ENCODE data around the gene DLD. TPM values are rescaled to one million over a fixed set of nuclear protein-coding genes. Genes with fewer than 3 reads are reported as not detected.
"Not testable (repeated sequence)": the region's sequence is repeated elsewhere in the genome, so short reads cannot be mapped to it uniquely, and the experiment has no call there.

Gene DLD
- total RNA-seq, 1 donor from 2014 or later = 77.9 TPM

DNA sequence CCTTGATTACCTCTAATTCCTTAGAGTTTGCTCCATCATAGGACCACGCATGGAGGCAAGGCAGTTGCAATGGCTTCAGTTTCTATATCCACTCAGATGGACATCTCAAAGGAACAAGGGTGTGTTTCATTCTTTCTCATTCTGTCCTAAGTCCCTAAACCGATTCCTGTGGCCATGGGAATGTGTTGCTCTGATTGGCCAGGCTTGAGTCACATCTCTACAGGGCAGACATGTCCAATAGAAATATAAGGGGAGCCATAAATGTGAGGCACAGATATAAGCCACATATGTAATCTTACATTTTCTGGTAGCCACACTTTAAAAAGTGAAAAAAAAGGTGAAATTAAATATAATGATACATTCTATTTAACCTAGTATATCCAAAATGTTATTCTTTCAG lies 16.9 kb upstream of the DLD start:
- intact Hi-C loops (cut with micrococcal nuclease) = loop anchor here (1.0 to 5.0 kb wide), 8 partner anchors 17 to 706 kb away; partner anchors contain the start of genes BCAP29 and DLD

DNA sequence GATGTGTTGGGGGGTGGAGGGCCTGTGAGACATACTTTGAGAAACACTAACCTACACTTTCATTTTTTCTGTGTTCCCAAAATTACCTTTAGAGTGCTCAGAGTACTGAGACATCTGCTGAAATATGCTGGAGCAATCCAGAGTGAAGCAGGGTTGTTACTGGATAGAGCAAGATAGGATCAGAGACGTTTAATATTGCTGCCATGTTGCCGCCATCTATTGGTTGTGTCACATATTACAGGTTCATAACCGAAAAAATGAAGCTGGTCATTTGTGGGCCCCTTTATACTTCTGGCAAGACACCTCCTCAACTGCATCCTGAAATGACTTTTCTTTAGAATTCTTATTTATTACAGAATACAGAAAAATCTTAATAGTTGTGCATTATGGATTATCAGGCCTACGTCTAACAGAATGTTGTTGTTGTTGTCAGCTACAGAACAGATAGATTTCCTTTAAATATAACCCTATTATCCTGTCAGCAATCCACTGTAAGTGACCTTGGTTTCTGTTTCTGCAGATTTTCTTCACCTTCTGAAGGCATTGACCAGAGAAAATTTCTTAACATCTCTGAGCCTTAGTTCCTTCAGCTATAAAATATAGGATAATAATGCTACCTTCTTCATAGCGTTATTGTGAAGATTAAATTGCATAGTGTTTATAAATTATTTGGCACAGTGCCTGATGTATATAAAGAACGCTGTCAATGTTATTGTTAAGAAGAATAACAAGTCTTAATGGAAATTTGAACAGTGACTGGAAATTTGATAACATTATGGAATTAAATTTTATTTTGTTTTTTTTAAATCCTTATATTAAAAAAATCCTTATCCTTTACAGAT lies 16.2 kb upstream of the DLD start:
- intact Hi-C loops (cut with micrococcal nuclease) = loop anchor here (1.0 to 5.0 kb wide), 10 partner anchors 16 to 728 kb away; partner anchors contain the start of genes BCAP29, COG5, DLD and DUS4L

DNA sequence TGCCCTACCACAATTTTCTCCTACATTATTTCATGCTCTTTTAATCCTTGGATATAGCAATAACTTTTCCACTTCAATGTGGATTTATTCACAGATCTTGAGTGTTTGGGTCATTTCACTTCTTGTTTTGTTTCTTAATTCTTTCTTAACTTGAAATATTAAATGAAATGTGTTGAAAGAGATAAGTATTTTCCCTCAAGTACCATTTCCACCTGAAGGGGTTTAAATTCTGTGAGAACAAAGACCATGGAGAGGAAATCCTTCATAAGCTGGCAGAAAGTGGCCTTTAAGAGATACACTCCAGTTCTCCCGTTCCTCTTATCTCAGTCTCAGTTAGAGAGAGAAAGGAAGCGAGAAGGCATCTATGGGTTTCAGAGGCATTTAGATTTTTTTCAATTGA lies 14.1 kb upstream of the DLD start:
- intact Hi-C loops (cut with micrococcal nuclease) = loop anchor here (5.0 kb wide), 1 partner anchor 315 kb away; the partner anchor contains the start of genes COG5 and DUS4L

DNA sequence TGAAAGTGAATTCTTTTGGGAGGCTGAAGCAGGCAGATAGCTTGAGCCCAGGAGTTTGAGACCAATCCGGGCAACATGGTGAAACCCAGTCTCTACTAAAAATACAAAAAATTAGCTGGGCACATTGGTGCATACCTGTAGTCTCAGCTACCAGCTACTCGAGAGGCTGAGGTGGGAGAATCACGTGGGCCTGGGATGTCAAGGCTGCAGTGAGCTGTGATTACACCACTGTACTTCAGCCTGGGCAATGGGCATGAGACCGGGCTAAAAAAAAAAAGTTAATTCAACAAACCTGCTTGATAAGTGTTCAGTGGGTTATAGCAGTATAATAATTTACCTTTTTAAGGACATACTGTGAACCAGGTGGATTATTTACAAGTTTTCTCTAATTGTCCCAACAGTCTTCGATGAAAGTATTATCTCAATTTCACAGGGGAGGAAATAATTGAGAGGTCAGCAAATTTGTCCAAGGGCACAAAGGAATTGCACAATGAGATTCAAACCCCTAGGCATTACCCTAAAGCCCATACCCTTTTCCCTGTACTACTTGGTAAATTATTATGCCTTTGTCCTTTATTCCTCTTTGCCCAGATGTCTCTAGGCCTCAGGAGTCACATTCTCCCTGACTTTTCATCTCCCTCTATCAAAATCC lies 13.1 kb upstream of the DLD start:
- intact Hi-C loops (cut with micrococcal nuclease) = loop anchor here (2.0 to 5.0 kb wide), 3 partner anchors 63 to 675 kb away; partner anchors contain the start of genes COG5 and DUS4L

DNA sequence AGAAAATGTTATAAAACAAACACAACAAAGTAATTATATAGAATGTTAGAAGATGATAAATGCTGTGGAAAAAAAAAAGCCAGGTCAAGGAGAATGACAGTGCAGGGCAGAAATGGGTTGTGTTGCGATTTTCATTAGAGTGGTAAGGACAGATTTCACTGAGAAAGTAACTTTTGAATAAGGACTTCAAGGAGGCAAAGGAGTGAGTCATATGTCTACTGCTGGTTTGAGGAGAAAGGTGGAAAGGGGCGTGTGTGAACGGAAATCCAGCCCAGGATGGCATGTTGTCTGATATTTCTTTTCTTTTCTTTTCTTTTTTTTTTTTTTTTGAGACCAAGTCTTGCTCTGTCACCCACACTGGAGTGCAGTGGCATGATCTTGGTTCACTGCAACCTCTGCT lies 12.3 kb upstream of the DLD start:
- intact Hi-C loops (cut with micrococcal nuclease) = loop anchor here (1.0 to 5.0 kb wide), 10 partner anchors 13 to 1085 kb away; partner anchors contain the start of genes COG5, DLD and DUS4L

DNA sequence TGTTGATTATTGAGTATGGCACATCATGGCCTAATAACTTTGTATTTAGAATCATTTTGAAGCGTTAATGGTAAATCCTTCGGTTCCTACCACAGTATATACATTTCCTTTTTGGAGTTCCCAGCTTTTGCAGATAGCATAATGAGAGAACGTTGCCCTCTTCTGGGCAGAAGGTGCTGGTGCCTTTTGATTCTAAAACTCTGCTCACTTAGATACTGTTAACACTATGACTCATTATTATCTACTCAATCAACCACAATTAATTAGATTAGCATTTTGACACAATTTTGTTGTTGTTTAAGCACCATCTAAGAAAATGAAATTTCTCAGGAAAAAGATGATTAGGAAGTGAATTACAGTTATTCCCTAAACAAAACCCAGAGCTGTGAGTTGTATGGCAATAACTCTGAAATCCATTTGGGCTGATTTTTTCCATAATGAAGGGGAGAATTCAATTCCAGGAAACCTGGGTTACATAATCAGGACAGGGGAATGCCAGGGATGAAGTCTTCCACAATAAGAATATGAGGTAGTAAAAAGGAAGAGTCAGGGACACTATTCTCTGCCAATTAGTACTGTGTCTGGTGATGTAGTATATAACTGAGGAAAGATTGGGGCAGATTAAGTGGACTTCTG lies 11.5 kb upstream of the DLD start:
- intact Hi-C loops (cut with micrococcal nuclease) = loop anchor here (1.0 to 5.0 kb wide), 10 partner anchors 12 to 1086 kb away; partner anchors contain the start of genes COG5, DLD and DUS4L

DNA sequence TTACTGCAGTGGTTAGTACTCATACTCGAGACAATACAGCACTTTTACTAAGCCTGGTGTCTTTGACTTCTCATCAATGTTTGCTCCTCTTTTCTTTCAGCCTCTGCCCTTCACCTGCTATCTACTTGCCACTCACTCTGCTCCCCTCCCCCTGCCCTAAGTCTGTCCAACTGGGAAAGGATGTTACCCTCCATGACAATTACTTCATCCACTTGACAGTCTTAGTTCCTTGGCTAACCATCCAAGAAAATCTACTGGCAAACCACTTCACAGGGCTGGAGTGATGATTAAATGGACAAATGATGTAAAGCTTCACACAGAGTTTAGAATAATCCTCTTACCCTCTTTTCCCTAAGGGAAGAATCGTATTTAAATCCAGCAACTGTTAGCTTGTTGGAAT lies 8.2 kb upstream of the DLD start:
- intact Hi-C loops (cut with micrococcal nuclease) = no loop called here

DNA sequence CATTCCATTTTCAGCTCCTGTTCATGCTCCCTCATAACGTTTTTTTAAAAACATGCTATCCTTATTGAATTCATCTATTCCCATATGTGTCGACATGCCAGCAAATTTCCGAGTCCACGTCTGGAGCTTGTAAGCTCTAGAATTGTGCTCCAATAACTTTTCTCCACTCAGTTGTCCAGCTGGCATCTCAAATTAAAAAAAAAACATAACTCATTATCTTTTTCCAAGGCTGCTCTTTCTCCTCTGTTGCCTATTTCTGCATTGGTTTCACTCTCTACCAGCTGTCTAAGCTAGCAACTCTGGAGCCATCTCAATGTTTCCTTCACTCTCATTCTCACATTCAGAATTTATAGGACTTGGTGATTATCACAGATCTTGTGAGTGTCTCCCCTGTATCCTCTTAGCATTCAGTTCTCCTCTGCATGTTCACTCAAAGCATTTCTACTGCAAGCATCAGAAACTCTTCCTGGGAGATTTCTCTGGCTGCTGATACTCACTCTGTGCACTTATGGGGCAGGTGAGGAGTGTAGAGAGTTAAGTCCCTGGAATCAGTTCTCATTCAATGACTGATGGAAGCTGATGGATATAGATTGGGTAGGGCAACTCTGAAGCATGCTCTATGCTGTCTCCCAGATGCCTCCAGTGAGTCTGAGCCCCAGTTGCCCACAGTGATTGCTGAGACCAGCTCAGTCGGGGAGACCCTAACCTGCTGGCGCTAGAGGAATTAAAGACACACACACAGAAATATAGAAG lies 6.7 kb upstream of the DLD start:
- intact Hi-C loops (cut with micrococcal nuclease) = no loop called here

DNA sequence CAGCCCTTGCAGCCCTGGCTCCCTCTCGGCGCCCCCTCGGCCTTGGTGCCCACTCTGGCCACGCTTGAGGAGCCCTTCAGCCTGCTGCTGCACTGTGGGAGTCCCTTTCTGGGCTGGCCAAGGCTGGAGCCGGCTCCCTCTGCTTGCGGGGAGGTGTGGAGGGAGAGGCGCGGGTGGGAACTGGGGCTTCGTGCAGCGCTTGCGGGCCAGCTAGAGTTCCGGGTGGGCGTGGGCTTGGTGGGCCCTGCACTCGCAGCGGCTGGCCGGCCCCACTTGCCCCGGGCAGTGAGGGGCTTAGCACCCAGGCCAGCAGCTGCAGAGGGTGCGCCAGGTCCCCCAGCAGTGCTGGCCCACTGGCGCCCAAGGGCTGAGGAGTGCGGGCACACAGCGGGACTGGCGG lies 3.2 kb upstream of the DLD start:
- intact Hi-C loops (cut with micrococcal nuclease) = not testable (repeated sequence)

DNA sequence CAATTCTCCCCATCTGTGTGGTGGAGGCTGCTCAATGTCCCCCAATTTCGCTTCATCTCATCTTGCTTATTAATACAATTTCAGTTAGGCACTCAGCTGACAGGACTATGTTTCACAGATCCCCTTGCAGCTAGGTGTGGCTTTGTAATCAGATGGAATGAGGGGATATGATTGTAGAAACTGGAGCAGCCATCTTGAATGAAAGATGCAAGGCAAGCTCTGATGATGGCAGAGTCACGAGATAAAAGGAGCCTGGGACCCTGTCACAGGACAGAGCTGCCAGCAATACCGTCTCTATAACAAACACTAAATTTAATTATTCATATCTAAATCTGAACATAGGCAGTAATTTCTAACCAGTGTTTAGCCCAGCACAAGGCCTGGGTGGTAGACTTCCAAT lies 991 bp upstream of the DLD start:
- intact Hi-C loops (cut with micrococcal nuclease) = loop anchor here (2.0 to 10.0 kb wide), 7 partner anchors 231 to 1603 kb away; partner anchors contain the start of genes BCAP29, CCDC71L, PIK3CG and PNPLA8

DNA sequence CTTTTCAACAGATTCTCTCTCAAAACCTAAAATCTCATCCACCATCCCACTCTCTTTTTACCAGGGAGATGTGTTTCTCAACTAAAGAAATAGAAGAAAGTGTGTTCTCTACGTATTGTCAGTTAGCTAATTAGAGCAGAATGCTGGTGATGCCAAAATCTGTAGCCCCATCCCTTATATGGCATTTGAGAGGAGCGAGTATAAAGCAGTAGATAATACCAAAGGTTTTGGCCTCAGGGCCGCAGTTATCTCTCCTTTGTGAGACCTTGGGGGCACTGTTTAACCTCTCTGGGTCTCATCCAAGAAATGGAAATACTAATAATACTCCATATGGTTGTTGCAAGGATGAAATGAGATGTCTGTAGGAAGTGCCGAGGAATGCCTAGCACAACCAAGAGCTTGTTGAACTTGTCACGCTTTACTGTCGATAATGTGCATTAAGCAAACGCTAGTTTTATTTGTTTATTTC lies 456 bp upstream of the DLD start:
- intact Hi-C loops (cut with micrococcal nuclease) = loop anchor here (2.0 to 10.0 kb wide), 7 partner anchors 232 to 1604 kb away; partner anchors contain the start of genes BCAP29, CCDC71L, PIK3CG and PNPLA8

DNA sequence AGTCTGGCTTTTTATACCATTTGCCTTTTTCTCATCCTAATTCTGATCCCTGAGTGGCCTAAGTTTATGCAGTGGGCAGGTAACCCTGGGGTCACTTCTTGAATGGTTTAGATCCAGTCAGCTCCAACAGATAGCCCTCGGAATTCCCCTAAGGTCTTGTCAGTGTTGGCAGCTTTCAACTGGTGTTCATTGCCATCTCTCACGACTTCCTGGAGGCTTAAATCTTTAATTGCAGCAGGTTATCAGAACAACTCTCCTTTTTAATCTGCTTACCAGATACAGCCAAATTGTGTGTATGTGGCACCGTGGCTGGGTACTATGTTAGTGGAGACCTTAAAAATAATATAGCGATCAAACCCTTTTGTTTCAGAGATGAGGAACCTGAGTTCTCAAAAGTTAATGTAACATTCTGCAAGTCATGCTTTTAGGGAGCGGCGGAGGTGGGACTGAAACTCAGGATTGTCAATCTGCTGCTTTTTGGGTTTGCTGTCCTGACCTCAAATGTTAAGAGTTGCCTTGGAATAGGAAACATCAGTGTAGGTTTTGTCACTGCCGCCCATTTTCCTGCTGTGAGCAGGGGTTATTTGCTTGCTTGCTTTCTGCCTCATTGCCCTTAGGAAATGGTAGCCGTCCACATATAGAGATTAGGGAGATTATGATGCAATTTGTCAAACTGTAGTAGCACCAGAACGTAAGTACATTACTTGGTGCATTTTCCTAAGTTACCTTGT lies 818 bp downstream of the DLD start:
- intact Hi-C loops (cut with micrococcal nuclease) = loop anchor here (1.0 to 10.0 kb wide), 15 partner anchors 12 to 1605 kb away; partner anchors contain the start of genes BCAP29, CCDC71L, COG5 and DNAJB9

DNA sequence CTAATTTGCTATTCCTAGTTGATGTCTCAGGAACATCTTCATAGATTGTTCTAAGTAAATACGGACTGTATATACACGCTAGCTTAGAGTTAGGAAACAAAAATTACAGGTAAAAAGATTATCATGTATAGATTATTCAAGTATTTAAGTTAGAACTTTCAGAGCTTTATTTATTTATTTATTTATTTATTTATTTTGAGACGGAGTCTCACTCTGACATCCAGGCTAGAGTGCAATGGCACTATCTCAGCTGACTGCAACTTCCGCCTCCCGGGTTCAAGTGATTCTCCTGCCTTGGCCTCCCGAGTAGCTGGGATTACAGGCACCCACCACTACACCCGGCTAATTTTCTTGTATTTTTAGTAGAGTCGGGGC lies 1.4 kb downstream of the DLD start:
- intact Hi-C loops (cut with micrococcal nuclease) = loop anchor here (5.0 to 10.0 kb wide), 4 partner anchors 310 to 1228 kb away; partner anchors contain the start of genes BCAP29, CCDC71L and PNPLA8

DNA sequence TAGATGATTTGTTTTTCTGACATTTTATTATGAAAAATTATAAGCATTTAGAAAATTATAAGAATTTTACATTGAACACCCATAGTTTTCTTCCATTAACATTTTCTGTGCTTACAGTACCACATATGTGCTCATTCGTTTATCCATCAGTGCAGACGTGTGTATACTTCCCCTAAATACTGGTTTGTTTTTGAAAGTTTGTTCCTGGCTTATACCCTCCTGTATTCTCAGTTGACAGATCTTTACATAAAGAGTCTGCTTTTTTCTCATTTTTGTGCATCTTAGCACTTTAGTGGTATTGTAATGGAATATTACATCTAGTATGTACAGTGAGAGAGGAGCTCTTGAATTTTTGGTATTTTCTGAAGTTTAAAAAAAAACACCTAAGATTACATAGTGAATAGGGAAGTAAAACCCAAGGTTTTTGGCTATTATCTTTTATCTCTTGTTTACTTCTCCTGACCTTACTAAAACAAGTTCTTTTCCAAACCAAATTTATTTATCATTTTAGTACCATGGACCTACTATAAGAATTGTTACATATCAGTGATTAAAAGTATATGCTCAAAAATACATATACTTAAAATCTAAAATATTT lies 8.1 kb downstream of the DLD start:
- intact Hi-C loops (cut with micrococcal nuclease) = loop anchor here (10.0 kb wide), 1 partner anchor 1234 kb away; the partner anchor contains the start of gene CCDC71L

DNA sequence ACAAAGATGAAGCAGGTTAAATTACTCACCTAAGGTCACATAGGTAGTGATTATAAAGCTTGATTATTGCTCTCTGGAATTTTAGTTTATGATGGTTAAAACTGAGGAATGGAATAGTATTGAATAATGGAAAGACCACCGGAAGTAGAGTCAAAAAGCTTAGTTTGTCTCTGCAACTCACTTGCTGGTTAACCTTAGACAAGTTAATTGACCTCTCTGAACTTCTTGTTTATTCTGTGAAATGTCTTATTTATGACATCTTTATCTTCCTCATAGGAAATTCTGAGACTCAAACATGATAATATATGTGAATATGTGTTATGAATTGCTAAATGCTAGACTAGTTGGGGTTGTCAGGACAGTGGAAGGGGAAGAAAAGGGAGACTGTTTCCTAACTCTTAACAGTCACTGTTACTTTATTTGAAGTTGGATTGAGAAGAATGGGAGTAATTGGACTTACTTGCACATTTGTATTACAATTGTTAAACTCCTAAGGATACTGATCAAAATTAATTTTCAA lies 9.6 kb downstream of the DLD start:
- intact Hi-C loops (cut with micrococcal nuclease) = no loop called here

DNA sequence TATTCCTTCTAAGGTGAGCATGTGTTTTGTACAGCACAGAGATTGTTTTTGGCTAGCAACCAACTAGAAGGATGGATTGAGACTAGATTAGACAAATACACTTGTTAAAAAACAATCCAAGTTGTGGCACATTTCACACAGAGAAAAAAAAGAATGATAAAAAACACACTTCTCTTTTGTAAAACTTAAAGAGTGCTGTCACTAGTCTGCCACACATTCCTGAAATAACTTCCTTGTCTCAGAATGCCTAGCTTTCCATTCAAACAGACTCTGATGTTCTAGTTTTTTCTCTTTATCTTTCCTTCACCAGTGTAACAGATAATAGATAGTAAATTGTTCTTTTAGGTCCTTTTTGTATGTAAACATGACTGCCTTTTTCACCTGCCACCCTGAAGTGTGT lies 11.4 kb downstream of the DLD start:
- intact Hi-C loops (cut with micrococcal nuclease) = no loop called here

DNA sequence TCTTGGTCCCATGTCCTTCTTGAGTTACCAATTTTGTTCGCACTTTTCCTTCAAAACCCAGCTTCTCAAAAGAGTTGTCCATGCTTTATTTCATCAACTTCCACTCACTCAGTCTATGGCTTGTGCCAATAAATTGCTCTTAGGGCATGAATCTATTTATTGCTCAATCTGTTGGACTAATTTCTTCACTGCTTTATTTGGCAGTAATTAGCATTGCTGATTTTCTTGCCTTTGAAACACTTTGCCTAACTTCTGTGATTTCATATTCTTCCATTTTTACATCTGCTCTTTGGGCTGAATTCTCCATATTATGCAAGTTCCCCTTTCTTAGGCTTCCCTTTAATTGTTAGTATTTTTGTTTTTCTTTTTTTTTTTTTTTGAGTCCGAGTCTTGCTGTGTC lies 16.8 kb downstream of the DLD start:
- intact Hi-C loops (cut with micrococcal nuclease) = no loop called here

DNA sequence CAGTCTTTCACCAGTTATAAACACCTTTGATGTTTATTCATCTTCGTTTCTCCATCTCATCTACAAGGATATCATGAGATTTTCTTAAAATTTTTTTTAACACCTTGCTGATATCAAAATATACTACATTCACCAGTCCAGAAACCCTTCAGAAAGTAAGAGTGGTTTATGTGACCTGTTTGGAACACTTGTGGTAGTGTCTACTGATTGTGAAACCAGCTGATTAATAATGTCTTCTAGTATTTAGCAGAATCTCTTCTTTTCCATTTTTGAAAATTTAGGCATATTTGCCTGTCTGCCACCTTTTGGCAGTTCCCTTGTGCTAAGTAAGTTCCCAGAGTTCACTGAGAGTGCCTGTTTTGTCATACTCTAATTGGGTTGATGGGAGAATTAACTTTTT lies 18.5 kb downstream of the DLD start:
- intact Hi-C loops (cut with micrococcal nuclease) = no loop called here

DNA sequence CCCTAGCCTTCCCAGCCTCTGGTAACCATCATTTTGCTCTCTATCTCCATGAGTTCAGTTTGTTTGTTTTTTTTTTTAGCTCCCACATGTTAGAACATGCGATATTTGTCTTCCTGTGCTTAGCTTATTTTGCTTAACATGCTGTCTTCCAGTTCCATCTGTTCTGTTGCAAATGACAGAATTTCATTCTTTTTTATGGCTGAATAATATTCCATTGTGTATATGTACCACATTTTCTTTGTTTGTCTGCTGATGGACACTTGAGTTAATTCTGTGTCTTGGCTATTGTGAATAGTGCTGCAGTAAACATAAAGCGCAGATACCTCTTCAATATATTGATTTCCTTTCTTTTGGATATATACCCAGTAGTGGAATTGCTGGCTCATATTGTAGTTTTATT lies 21.0 kb downstream of the DLD start:
- intact Hi-C loops (cut with micrococcal nuclease) = no loop called here
